ENCODE data around the gene OR2T27. TPM values are rescaled to one million over a fixed set of nuclear protein-coding genes. Genes with fewer than 3 reads are reported as not detected.

OR2T27 gene
- total and polyA plus RNA-seq, 9 of the 15 experiments (the other 6 are each of a cell fraction or from before 2014, with no cell fraction given), result not detected

- 3% methylated on average over 6 of the region's 7 CpGs for WGBS (ENCODE audit: insufficient coverage, low coverage, missing lambda C conversion rate)
- intact Hi-C loops (cut with micrococcal nuclease) (loop anchor here (1.0 kb wide), 1 partner anchor 186 kb away; no protein-coding TSS in a partner anchor), in situ Hi-C loops (cut with MboI) (no loop called here)
- no peak overlapping the region for H3K9ac ChIP-seq (ENCODE audit: insufficient read depth in 1 of 2, low read depth in 2 of 2, low read length in 2 of 2)
- H3K36me3 ChIP-seq (ENCODE audit: control insufficient read depth, insufficient read depth, low read length), result no peaks in the 10 kb centered on the region
- no peaks in the 10 kb centered on the region for H3K79me2 ChIP-seq (ENCODE audit: control insufficient read depth, insufficient read depth, low read length)
- H3K9me1 ChIP-seq (ENCODE audit: control insufficient read depth, insufficient read depth, low read length), result no peaks in the 10 kb centered on the region
- ChIA-PET CTCF (ENCODE audit: low intra/inter-chr PET ratio) (no interaction called here), POLR2A (no interaction called here)
- H3K9me3 ChIP-seq (replicated peaks; ENCODE audit: control insufficient read depth, insufficient read depth, low read depth, low read length), result no peaks in the 10 kb centered on the region
- no TSS peak for BruUV-seq (replicated peaks)
- no peaks in the 10 kb centered on the region for H3K27me3 ChIP-seq (ENCODE audit: control insufficient read depth in 2 of 2, insufficient read depth in 2 of 2, low read length in 2 of 2)
- no peaks in the 10 kb centered on the region for H3K4me1 ChIP-seq (replicated peaks in 1 of 2; ENCODE audit: control insufficient read depth in 2 of 2, insufficient read depth in 2 of 2, low read length in 2 of 2)
- DNase-seq (ENCODE audit: extremely low read depth in 1 of 4, low spot score in 3 of 4) (no peak), ATAC-seq (no peak), FAIRE-seq (no peak)
- H2AFZ ChIP-seq (ENCODE audit: low read depth, low read length), result no peak overlapping the region
- no peak overlapping the region for H3K27ac ChIP-seq (ENCODE audit: extremely low read depth, low read depth, low read length)
- TF ChIP-seq ZBTB9 (CRISPR knock-in tag; IDR thresholded peaks at IDR 0.05) (no peak), LEF1 (IDR thresholded peaks at IDR 0.05) (no peak)
- no peak overlapping the region for H3K4me3 ChIP-seq
- no peaks in the 10 kb centered on the region for H4K20me1 ChIP-seq (replicated peaks; ENCODE audit: control insufficient read depth, insufficient read depth, low read length)
- H3K4me2 ChIP-seq (ENCODE audit: insufficient read depth, low read length), result no peak overlapping the region
Measured at GRCh38 chr1:248621770-248622169, 33.6 kb downstream of the OR2T27 start.

GRCh38 chr1:248618878-248619277 lies 36.5 kb downstream of the OR2T27 start:
- ATAC-seq, result peak; percentile 64; the same call in 2 of the 3 replicates
- TF ChIP-seq CHD7 (IDR thresholded peaks at IDR 0.05; ENCODE audit: low read depth, low read length), result no peak

More at GRCh38 chr1:248618878-248619277, 36.5 kb downstream of the OR2T27 start:
- CTCF ChIA-PET (ENCODE audit: low intra/inter-chr PET ratio), result interaction anchor here (0.7 kb wide), 1 partner anchor 188 kb away, joined by 5 read pairs; no protein-coding TSS in a partner anchor
- Histone ChIP-seq H4K20me1 (replicated peaks; ENCODE audit: control insufficient read depth, insufficient read depth, low read length) (no peaks in the 10 kb centered on the region), H3K9ac (ENCODE audit: insufficient read depth in 1 of 2, low read depth in 2 of 2, low read length in 2 of 2) (no peak overlapping the region), H3K79me2 (ENCODE audit: control insufficient read depth, insufficient read depth, low read length) (no peaks in the 10 kb centered on the region), H3K4me1 (replicated peaks in 1 of 2; ENCODE audit: control insufficient read depth in 2 of 2, insufficient read depth in 2 of 2, low read length in 2 of 2) (no peaks in the 10 kb centered on the region), H3K27me3 (ENCODE audit: control insufficient read depth in 2 of 2, insufficient read depth in 2 of 2, low read length in 2 of 2) (no peaks in the 10 kb centered on the region), H3K9me1 (ENCODE audit: control insufficient read depth, insufficient read depth, low read length) (no peaks in the 10 kb centered on the region), H3K4me3 (no peak overlapping the region), H3K4me2 (ENCODE audit: insufficient read depth, low read length) (no peak overlapping the region), H3K36me3 (ENCODE audit: control insufficient read depth, insufficient read depth, low read length) (no peaks in the 10 kb centered on the region), H2AFZ (ENCODE audit: low read depth, low read length) (no peak overlapping the region), H3K9me3 (replicated peaks; ENCODE audit: control insufficient read depth, insufficient read depth, low read depth, low read length) (no peaks in the 10 kb centered on the region), H3K27ac (ENCODE audit: extremely low read depth, low read depth, low read length) (no peak overlapping the region)
- WGBS (ENCODE audit: insufficient coverage, low coverage, missing lambda C conversion rate), result 0% methylated on average over 1 of the region's 3 CpGs
- POLR2A ChIA-PET, result no interaction called here
- FAIRE-seq, result no peak
- BruUV-seq (replicated peaks), result no TSS peak
- DNase-seq (ENCODE audit: extremely low read depth in 1 of 4, low spot score in 3 of 4), result peak in 2 of 4 experiments; percentile 5 to 39
- intact Hi-C loops (cut with micrococcal nuclease) (no loop called here), in situ Hi-C loops (cut with MboI) (no loop called here)
